ENCODE measurements around the gene CCDC93. TPM values are rescaled to one million over a fixed set of nuclear protein-coding genes. Genes with fewer than 3 reads are reported as not detected.

The CCDC93 gene
- total and polyA plus RNA-seq, 2 of the 4 experiments (the other 2 are of a cell fraction), result 8.1 to 17.2 TPM

DNA sequence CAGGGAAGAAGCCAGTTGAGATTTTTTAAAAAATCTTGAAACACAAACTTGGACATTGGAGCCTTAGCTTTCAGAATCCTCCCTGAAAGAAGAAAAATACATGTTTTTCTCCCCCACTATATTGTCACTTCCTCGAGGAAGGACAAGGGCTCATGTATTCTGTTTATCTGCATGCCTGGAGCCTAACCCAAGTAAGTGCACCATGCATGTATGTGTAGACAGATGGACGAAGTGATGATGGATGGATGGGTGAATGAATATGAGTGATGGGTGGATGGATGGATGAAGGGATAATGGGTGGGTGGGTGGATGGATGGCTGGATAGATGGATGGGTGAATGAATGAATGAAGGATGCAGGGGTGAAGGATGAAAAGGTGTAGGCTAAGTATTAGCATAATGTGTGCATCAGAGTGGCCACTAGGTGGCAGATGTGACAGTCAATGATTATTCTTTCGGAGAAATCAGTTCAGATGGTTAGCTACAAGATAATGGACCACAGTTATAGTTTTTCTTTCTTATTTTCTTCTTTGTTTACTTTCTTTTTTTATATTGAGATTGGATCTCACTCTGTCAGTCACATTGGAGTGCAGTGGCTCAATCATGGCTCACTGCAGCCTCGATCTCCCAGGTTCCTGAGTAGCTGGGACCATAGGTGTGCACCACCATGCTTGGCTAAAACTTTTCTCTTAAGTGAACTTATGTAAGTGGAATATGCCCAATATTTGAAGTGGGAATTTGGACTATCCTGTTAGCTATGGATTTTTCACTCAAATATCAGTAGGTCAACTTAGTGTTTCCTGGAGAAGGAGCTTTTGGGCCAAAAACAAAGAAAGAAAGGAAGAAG lies 18.5 kb upstream of the CCDC93 start:
- Histone ChIP-seq H2AK5ac (ENCODE audit: low read depth, low read length) (no peak overlapping the region), H3K4me1 (ENCODE audit: control insufficient read depth, insufficient read depth, low read length) (no peaks in the 10 kb centered on the region), H4K5ac (ENCODE audit: low read depth, low read length) (no peak overlapping the region), H3K56ac (ENCODE audit: extremely low read depth, insufficient read depth, low read length) (no peak overlapping the region), H3K36me3 (ENCODE audit: control insufficient read depth, insufficient read depth, low read length) (no peaks in the 10 kb centered on the region), H3K9me3 (ENCODE audit: control insufficient read depth, insufficient read depth, low read length) (0 out of 2 replicates have a peak, but pooled peaks cover 1% of the 10 kb centered on the region), H4K20me1 (ENCODE audit: insufficient read depth, low read length) (no peaks in the 10 kb centered on the region), H3K9ac (ENCODE audit: low read depth, low read length) (no peak overlapping the region), H2BK20ac (ENCODE audit: low read depth, low read length) (no peak overlapping the region), H2AFZ (replicated peaks; ENCODE audit: low read length, poor library complexity) (no peak overlapping the region), H4K8ac (ENCODE audit: low read depth in 2 of 2, low read length in 2 of 2) (no peak overlapping the region), H2BK15ac (ENCODE audit: low read depth, low read length) (no peak overlapping the region), H3K14ac (replicated peaks; ENCODE audit: low read depth, low read length) (no peak overlapping the region), H3K4me3 (ENCODE audit: insufficient read depth, low read depth, low read length) (no peak overlapping the region), H4K91ac (ENCODE audit: insufficient read depth, low read depth, low read length) (no peak overlapping the region), H3K9me1 (ENCODE audit: insufficient read depth, low read length) (no peaks in the 10 kb centered on the region), H2BK120ac (ENCODE audit: low read depth, low read length) (no peak overlapping the region), H3K79me1 (ENCODE audit: low read depth in 1 of 2, low read length in 2 of 2) (no peaks in the 10 kb centered on the region), H3K18ac (ENCODE audit: low read depth, low read length) (no peak overlapping the region), H3K4ac (ENCODE audit: low read depth, low read length) (no peak overlapping the region), H2BK5ac (ENCODE audit: low read depth, low read length, poor library complexity, severe bottlenecking) (no peak overlapping the region), H3K4me2 (ENCODE audit: low read depth, low read length) (no peak overlapping the region), H3K27ac (ENCODE audit: insufficient read depth, low read length) (no peak overlapping the region), H3K23ac (ENCODE audit: low read depth, low read length) (no peak overlapping the region), H2AK9ac (replicated peaks; ENCODE audit: low read depth, low read length, poor library complexity) (no peak overlapping the region), H3K27me3 (ENCODE audit: control insufficient read depth, insufficient read depth, low read length) (peaks cover 5% of the 10 kb centered on the region)
- peak; percentile 34 for DNase-seq
- BruUV-seq (replicated peaks), result no TSS peak
- POLR2A ChIA-PET (ENCODE audit: unreplicated experiment), result interaction anchor here (0.6 kb wide), 1 partner anchor 910 kb away, joined by 5 read pairs; no protein-coding TSS in a partner anchor
- dilution Hi-C loops (cut with HindIII; ENCODE audit: low sequenced_read_pairs, unreplicated experiment) (no loop called here), in situ Hi-C loops (cut with MboI; ENCODE audit: low sequenced_read_pairs) (loop anchor here (25.0 kb wide), 1 partner anchor 830 kb away; no protein-coding TSS in a partner anchor), intact Hi-C loops (cut with micrococcal nuclease) (loop anchor here (1.0 kb wide), 2 partner anchors 29 to 833 kb away; no protein-coding TSS in a partner anchor)
- CTCF ChIA-PET, result interaction anchor here (0.6 to 1.7 kb wide), 9 partner anchors 9 to 51 kb away, joined by 3 to 11 read pairs (median 4); partner anchors contain the start of gene CCDC93
- TF ChIP-seq, protein P1, sequence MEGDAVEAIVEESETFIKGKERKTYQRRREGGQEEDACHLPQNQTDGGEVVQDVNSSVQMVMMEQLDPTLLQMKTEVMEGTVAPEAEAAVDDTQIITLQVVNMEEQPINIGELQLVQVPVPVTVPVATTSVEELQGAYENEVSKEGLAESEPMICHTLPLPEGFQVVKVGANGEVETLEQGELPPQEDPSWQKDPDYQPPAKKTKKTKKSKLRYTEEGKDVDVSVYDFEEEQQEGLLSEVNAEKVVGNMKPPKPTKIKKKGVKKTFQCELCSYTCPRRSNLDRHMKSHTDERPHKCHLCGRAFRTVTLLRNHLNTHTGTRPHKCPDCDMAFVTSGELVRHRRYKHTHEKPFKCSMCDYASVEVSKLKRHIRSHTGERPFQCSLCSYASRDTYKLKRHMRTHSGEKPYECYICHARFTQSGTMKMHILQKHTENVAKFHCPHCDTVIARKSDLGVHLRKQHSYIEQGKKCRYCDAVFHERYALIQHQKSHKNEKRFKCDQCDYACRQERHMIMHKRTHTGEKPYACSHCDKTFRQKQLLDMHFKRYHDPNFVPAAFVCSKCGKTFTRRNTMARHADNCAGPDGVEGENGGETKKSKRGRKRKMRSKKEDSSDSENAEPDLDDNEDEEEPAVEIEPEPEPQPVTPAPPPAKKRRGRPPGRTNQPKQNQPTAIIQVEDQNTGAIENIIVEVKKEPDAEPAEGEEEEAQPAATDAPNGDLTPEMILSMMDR (conservative IDR thresholded peaks at IDR 0.05; ENCODE audit: low read depth, low read length), result peak; percentile 69
- no peak for TF ChIP-seq CHD1 (IDR thresholded peaks at IDR 0.05; ENCODE audit: low read depth, low read length)
- peak; percentile 43; the same call in 1 of the 2 replicates for TF ChIP-seq SMC3 (IDR thresholded peaks at IDR 0.05; ENCODE audit: low read depth, low read length)
- peak; percentile 41 for TF ChIP-seq RAD21 (IDR thresholded peaks at IDR 0.05; ENCODE audit: low read length)
- TF ChIP-seq CEBPB (IDR thresholded peaks at IDR 0.05; ENCODE audit: low read depth, low read length), result no peak
- no peak for TF ChIP-seq MAFK (IDR thresholded peaks at IDR 0.05; ENCODE audit: low read depth, low read length)
- TF ChIP-seq NFE2L2 (IDR thresholded peaks at IDR 0.05; ENCODE audit: low read depth, low read length), result no peak
- 17% methylated on average over 1 of the region's 4 CpGs; no CpG with 5 or more reads in 1 of the 2 experiments for WGBS, 2 experiments (ENCODE audit: extremely low coverage in 2 of 2, insufficient read length in 1 of 2)
- ATAC-seq (ENCODE audit: low read depth), result peak; percentile 90

Measured in IMR-90 (cell line).